Smooth muscle cell of bladder (primary cell): ENCODE measurements around the gene SLX1B. TPM values are rescaled to one million over a fixed set of nuclear protein-coding genes. Genes with fewer than 3 reads are reported as not detected.

Experiments used
- total RNA-seq: library from RNA; depleted of rRNA; stranded (reverse); fragments of >200 nt; gene quantifications from 2 replicates; pipeline ENCODE4 v1.2.3, GENCODE V29; 2014

Gene SLX1B
- total RNA-seq = 2.8 and 3.8 TPM in 2 replicates

DNA sequence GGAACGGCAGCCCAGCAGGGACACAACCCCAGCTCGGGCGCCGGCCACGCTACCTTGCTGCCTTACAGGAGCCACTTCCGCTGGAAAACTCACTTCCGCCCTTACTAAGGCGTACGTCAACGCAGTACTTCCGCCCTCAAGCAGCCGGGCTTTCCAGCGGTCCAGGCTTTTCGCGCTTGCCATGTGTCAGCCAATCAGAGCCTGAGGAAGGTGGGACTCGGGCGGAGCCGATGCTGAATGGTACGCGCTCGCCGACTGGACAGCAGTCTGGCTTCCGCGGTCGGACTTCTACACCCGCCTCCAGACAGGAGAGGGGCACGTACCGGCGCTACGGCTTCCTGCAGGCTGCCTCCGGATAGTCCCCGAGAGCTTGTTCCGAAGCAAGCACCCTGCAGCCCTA lies at the start of gene SLX1B, which contains the start of gene BOLA2:
Gene SLX1B, plus strand, starts transcription at position 265 of the 400 bp plus-strand sequence.
Gene BOLA2, minus strand, starts transcription at position 83 of the 400 bp plus-strand sequence. CDS start 98 bp downstream, outside the sequence.

GRCh38 chr16:29459706-29460646 lies 5.6 kb downstream of the SLX1B start, which contains the start of gene SULT1A4:
Gene SULT1A4 (plus strand): TSS chr16:29459913. CDS start chr16:29461386, 1,473 bp downstream.

DNA sequence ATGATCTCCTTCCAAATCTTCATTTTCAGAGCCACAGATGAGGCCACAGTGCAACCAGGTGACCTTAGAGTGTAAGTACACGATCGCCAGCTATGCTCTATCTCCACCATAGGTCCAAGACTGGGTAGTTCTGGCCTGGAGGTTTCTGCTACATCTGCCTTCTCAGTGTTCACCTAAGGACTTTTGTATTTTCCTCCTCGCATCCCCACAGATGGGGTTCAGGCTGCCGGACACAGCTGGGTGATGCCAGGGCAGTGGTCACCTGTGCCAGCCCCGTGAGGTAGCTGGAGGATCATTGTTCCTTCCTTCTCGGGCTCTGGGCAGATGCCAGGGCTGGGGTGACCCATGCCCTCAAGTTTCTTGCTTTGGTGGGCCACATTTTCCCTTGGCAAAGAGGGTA lies 52.0 kb downstream of the SLX1B start, which contains the start of gene NPIPB12:
Gene NPIPB12, minus strand, starts transcription at position 101 of the 400 bp plus-strand sequence.

Other genes with a start within 250 kb of the SLX1B start
- 0.09 and 0.14 TPM in 2 replicates for gene NPIPB11, start 47.8 kb upstream of the SLX1B start, total RNA-seq
- 32.4 and 37.1 TPM in 2 replicates for gene BOLA2, start 182 bp upstream of the SLX1B start, total RNA-seq
- 0.83 and 1.1 TPM in 2 replicates for gene SULT1A4, start 5.4 kb downstream of the SLX1B start, total RNA-seq
- 7.3 and 11.6 TPM in 2 replicates for gene NPIPB12, start 51.9 kb downstream of the SLX1B start, total RNA-seq
- gene SPN, start 208.7 kb downstream of the SLX1B start, total RNA-seq = under 0.01 and 0.09 TPM in 2 replicates
- 26.5 and 40.0 TPM in 2 replicates for gene QPRT, start 224.6 kb downstream of the SLX1B start, total RNA-seq